ENCODE data around the gene RAP1GAP2.
"Not testable (repeated sequence)": the region's sequence is repeated elsewhere in the genome, so short reads cannot be mapped to it uniquely, and the experiment has no call there.

RAP1GAP2 gene

DNA sequence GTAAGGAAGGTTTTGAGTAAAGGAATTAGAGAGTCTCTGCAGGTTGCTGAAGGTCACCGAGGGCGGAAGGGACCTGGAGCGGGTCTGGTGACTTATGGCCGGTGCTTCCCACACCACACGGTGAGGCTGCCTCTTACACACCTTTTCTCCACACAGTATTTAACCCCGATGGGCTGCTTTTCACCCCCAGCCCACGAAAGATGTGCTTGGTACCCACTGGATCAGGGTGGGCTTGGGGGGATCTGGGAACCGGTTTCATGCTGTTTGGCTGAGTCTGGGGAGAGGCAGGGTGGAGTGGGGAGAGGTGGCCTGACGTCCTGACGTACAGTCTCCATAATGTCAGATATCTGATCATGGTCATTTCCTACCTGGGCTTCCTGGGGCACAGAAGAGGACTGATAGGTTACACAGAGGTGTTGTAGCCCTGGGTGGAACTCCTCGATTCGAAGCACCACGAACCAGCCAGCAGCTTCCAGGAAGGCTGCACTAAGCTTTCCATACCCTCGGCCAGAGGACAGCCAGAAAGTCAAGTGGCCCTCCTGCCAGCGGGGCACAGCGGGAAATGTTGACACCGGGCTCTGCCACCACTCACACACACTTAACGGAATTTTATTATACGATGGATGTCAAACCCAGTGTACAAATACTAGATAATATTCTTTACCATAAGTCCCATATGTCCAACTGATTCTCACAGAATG lies 233.1 kb downstream of the RAP1GAP2 start:
- no peak for DNase-seq

DNA sequence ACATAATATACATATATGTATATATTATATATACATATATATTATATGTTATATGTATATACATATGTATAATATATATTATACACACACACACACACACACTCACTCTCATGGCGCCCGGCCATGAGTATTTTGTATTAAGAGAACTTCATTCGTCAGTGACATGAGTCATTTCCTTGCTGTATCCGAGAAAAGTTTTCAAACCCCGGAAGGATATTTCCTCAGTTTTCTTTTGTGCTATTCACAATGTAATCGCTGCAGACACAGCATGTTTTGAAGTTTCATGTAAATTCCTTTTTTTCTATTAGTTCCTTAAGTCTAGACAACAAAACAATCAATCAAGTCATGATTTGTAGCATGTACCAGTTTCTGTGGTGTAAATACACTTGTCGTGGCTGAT lies 233.9 kb downstream of the RAP1GAP2 start:
- DNase-seq = no peak

DNA sequence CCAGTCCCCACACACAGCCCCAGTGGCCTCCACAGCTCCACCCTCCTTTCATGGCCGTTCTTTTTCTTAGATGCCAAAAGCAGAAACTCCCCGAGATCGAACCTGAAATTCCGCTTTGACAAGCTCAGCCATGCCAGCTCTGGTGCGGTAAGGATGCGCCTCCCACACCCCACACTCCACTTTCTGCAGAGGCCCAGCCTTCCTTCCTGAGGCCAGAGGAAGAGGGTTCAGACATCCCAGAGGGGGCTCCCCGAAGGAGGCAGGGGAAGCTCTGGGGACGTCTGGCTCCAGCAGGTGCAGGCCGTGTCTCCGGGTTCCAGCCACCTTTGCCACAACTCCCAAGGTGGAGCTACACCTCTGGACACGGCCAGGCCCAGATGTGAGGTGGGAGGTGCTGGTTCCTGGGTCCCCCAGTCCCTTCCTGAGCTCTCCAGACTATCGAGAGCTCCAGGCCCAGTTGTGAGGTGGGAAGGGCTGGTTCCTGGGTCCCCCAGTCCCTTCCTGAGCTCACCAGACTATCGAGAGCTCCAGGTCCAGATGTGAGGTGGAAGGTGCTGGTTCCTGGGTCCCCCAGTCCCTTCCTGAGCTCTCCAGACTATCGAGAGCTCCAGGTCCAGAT lies 234.7 kb downstream of the RAP1GAP2 start:
- not testable (repeated sequence) for DNase-seq

DNA sequence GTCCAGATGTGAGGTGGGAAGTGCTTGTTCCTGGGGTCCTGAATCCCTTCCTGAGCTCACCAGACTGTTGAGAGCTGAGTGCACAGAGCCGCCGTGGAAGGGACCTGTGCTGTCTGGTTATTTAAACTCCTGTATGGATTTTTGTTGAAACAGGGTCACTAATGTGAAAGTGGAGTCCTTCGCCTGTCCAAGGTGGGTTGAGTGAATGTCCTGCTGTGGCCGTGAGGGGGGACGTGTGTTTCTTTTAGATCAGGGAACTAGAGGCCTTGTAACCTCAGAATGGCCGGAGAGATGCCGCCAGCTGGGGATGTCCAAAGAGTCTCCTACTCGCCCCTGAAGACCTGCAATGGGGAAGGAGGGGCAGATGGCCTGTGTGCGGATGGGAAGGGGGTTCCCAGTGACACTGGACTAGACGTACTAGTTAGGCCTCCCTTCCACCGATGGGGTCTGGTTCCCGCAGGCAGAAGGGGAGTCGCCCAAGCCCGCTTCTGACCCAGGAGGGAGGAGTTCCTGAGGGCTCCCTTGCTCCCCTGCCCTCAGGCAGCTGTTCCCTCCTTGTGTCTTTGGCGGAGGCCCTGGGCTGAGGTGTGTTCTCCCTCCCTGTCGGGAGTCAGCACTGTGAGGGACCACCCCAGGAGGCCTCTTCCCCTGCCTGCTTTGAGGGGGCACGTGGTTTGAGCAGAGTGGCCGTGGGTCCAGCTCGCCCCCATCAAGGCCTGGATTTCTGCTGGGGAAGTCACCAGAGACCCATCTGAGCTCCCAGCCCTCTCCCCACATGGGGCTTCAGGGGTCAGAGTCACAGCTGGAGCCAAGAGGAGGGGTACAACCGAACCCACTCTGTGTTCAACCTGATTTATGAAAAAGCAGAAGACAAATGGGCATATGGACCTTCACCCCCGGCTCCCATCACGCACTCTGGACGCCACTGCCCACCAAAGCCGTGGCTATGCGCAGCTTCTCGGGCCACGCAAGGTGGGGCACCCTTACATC lies 236.3 kb downstream of the RAP1GAP2 start:
- DNase-seq = no peak

DNA sequence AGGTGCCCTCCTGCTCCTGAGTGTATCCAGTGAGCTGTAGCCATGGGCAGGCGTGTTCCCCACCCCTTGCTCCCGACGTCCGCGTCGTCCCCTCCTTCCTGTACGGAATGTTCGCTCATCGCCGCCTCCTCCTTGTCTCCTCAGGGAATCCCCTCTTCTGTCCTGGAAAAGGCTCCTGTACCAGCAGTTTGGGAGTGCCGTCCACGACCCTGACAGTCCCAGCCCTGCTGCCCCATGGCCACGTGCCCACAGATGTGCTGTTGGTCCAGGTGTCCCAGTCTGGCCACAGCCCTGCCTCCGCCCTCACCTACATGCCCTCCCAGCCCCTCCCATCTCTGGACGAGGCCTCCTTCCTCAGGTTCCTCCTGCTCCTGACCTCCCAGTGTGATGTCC lies 237.0 kb downstream of the RAP1GAP2 start:
- DNase-seq = no peak

DNA sequence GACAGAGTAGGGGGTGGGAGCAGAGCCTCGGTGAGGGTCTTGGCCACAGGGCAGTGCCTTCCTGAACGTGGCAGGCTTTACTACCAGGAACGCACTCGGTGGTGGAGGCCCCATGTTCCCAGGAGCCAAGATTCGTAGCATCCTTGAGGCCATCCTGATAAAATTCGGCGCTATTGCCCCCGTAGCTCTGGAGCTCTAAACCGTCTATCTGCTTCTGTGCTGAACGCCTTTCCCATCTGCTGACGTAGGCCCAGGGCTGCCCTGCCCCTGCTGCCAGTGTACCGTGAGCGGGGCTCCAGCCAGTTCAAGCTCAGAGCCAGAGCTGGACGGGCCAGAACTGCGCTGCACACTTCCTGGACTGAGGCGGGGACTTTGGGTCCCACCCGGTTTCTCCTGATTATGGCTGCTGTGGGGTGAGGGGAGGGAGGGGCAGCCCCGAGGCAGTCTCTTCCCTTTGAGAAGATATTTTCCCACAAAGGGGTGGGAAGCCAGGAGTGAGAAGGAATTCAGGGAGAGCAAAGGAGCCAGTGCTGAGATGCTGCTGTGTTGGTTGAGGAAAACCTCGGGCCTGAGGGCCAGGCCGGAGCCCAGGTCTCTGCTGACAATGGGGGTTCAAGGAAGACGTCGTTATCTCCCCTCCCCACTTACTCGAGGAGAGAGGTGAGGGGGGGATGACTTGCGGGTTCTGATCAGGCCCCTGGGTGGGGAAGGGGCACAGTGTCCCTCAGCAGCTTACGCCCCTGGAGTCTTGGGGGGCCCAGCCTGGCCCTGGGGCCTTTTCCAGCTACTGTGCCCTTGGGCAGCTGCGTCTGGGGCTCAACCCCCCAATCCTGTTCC lies 237.7 kb downstream of the RAP1GAP2 start:
- no peak for DNase-seq

DNA sequence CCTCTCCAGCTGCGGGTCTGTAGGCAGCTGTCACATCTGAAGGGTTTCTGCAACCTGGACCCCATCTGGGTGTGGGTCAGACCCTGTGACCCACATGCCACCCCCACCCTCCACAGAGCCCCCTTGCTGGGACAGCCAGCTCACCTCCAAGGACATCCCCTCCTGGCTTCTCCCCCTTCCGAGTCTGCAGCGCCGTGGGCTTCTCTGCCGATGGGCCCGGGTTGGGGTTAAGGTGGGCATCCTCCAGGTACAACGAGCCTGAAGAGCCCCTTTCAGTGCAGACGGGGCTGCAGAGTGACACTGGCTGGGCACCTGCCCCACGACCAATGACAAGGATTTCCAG lies 238.3 kb downstream of the RAP1GAP2 start:
- DNase-seq = no peak

DNA sequence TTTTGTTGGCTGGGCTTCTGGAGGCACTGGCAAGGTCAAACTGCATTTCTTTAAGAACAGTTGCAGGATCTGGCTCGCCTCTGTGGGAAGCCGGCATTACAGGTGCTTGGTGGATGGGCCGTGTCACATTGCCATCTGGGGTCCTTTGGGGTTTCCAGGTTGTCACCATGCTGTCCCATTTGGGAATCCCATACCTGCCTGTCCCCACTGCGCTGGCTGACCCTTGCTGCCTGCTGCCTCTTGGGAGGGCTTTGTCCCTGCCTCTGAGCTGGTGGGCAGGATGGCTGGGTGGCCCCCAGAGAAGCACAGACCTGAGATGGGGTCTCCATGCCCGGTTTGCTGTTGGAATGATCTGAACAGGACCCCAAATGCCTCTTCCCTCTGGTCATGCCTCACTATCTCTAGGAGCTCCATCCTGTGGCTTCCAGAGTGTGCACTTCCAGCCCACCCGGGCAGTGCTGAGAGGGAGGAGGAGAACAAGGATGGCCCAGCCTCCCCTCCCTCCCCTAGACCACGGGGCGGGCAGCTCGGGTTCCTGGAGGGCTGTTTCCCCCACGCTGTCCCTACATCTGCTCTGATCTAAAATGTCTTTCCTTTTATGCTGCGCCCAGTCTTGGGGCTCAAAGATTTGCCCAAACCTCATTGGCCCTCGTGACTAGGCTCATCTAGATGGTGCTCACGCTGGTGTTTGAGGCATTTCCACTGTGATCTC lies 239.2 kb downstream of the RAP1GAP2 start:
- DNase-seq = no peak

DNA sequence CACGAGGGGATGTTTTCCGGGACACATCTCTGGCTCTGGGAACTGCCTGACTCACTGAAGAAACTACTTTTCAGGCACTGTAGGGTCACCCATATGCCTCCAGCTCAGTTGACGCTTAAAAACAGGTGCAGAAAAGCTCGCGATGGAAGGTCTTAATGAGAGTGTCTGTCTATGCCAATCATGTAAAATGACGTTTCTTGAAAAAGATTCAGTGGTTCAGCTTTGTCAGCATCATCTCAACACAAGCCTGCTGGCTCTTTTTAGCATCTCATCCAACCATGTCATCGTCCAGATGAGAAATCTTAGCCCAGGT lies 239.7 kb downstream of the RAP1GAP2 start:
- DNase-seq = no peak

DNA sequence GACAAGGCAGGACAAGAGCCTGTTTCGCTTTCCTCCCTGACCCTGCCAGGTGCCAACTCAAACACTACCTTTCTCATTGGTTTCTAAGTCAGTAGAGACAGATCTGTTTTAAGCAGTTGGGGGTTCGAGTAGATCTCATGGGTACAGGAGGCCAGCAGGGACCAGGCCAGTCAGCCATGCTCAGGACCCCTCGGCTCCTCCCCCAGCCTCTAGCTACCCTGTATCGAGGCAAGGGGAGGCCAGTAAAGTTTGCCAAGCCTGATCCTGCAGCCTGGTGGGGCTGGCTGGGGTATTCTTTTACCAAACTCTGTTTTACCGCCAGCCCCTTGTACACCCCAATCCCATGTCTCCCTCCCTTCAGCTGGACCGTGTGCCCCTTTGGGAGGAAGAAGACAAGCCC lies 240.6 kb downstream of the RAP1GAP2 start:
- DNase-seq = no peak

DNA sequence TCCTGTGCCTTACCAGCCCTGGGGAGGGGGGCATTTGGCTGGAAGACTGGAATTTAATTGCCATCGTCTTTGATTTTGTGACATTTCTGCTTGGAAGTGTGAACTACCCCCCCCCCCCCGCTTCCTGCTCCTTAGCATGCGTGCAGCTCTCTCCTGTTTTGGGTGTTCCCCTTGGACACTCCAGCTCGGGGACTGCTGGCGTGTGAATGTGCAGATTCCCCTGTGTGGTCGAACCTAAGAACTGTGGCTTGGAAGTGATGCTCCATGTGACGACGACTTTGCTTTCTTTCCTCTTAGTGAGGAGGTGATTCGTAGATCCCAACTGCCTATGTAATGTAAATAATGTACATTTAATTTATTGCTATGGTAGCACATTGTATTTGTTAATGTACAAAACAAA lies 241.0 kb downstream of the RAP1GAP2 start:
- no peak for DNase-seq

DNA sequence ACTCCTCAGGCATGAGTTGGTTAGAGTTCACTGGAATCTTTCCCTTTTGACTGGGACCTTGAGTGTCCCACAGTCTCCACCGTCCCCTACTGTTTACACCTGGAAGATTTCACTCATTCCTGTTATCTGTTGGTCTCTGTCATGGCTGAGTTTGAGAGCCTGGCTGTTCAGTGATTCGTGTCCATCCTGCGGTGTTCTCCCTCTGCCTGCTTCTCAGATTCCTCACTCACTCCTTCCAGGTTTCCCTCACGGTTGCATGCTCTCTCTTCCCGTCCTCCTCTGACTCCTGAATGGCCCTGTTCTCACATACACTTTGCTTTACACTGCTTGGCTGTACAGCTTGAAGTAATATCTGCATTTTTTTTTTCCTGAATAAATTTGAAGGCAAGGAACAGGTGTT lies 242.7 kb downstream of the RAP1GAP2 start:
- no peak for DNase-seq

DNA sequence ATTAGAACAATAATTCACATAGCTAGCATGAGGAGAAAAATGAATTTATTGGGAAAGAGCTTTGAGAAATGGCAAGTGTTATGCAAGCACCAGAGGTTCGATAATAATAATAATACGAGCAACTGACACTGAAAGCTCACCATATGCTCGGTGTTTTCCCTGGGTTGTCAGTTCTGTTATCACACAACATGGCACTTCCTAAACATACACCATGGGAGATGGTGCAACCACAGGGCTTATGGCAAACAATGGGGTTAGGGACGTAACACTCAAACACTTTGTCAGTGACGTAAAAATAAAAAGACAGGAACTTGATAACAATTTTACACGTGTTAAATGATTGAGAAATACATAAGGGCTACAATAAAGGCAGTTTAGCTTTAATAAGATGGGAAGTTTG lies 243.5 kb downstream of the RAP1GAP2 start:
- peak; percentile 15 for DNase-seq

DNA sequence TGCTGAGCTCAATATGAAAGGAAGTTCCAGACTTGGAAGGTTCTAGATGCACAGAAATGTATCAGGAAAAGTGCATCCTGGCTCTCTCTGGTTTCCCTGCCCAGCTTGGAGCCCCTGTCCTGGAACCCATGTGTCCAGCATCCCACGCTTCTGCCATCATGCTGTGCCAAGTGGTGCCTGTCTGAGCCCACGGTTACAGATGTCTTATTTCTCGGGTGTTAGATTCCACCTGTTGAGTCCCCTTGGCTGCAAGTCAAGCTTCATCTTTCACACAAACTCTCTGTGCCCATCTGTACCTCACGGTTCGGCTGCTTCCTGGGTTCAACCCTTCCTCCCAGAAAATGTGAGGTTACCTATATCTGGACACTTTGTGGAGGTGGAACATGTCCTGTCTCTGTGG lies 244.6 kb downstream of the RAP1GAP2 start:
- no peak for DNase-seq

DNA sequence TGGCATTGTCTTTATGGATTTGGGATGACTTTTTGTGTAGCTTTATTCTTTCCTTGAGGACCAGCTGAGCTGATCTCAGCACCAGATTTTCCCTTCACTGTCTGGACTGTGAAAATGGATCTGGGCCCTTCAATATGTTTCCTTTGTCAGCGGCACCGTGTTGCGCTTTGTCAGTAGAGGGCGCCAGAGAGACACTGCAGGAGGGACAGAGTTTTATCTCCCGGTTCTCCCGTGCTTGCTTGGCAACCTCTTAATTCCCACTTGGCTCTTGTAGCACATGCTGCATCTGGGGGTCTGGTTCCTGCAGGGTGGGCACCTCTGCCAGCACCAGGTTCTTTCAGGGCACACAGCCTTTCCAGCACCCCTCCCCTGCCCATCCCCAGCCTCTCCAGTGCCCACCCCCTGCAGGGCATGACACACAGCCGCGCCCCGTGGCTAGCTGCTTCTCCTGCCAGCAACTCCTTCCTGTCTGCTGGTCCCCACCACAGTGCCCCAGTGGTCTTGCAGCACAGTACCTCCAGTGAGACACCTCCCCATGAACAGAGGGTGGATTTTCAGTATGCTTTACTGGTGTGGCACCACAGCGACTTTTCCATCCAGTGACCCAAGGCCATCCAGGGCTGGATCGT lies 247.6 kb downstream of the RAP1GAP2 start:
- no peak for DNase-seq

DNA sequence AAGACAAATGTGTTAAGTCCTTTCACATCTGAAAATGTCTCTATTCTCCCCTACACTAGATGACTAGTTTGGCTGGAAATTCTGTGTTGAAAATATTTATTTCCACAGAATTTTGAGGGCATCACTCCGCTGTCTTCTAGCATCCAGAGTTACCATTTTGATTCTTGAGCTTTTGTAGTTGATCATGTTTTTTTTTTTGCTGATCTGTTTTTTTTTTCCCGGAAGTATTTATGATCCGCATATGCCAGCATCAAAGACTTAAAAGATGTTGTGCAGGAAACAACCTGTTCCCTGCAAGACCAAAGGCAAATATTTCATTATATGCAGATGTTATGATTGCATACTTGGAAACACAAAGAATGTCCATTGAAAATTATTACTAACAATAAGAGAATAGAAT lies 250.5 kb downstream of the RAP1GAP2 start:
- no peak for DNase-seq

DNA sequence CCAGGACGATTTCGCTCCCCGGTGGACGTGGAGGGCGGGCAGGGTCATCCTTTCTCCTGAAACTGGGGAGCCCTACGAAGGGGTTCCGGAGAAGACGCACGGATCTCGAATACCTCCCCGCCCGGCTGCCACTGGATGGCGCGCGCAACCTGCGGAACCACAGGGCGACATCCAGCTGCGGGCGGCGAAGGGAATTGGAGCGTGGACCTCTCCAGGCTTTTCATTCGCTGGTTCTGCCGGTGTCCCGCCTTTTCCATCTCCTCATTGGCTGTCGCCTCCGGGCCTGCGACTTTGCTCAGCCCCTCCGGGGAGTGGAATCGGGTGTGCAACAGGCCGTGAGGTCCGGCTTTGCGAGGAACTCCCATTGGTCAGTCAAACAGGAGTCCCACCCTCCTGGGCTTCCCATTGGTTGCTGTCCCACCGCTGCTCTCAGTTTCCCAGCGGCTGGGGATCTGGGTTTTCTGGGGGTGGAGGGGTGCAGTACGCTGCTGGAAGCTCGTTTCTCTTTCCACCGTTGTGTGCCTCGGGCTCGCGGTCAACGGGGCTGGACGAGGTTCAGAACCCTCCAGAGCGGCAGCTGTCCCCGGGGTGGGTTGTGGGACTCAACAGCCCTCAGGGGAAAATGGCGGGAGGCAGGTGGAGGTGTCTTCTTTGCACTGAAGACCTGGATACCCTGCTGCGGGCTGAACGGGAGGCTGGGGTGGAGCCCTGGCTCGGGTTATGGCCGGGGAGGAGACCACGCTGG lies 252.7 kb downstream of the RAP1GAP2 start:
- peak; percentile 98 for DNase-seq

DNA sequence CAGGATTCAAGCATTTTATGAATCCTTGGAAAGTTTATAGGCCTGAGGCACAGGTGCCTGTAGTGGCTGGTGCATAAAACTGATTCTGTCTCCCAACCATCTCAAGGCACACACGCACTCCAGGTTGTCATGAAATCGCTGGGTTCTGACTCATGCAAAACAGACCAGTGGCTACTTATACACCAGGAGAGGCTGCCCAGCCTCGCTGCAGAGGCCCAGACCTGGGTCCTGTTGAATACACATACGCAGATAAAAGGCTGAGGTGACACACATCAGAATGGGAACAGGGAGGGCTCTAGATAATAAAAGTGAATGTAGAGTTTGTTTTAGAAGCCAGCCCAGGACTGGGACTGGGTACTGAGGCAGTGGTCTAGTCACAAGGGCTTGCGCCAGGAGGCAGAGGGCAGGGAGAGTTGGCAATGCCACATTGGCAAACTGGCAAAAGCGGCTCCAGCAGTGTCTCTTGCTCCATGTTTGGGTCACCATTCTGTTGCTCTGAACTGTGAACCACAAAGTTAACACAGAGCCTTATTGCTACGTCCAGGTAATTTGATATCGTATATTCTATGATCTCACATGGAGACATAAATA lies 253.6 kb downstream of the RAP1GAP2 start:
- no peak for DNase-seq

DNA sequence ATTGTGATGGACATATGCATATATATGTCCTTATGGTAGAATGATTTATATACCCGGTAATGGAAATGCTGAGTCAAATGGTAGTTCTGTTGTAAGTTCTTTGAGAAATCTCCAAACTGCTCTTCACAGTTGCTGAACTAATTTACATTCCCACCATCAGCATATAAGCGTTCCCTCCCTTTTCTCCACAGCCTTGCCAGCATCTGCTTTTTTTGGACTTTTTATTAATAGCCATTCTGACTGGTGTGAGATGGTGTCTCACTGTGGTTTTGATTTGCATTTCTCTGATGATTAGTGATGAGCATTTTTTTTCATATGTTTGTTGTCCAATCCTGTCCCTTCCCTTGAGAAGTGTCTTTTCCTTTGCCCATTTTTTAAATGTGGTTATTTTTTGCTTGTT lies 258.6 kb downstream of the RAP1GAP2 start:
- not testable (repeated sequence) for DNase-seq

DNA sequence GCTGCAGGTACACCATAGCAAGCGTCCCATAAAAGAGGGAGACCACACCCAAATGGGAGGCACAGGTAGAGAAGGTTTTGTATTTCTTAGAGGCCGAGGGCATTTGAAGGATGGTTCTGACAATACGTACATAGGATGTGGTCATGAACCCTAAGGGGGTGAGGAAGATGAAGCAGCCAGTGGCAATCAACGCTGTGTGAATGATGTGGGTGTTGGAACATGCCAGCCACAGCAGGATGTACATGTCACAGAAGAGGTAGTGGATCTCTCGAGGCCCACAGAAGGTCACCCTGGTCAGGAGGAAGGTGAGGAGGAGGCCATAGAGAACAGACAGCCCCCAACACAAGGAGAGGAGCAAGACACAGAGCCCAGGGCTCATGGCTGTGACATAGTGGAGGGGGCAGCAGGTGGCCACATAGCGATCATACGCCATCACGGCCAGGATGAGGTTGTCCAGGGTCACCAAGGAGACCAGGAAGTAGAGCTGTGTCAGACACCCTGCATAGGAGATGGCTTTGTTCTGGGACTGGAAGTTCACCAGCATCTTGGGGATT lies 266.7 kb downstream of the RAP1GAP2 start:
- DNase-seq = not testable (repeated sequence)

All from CD4-positive, alpha-beta T cell treated with Interleukin-21 for 1 hour (primary cell).